GM12864 (cell line): ENCODE measurements around the gene DDX52.

Experiments
- DNase-seq: peaks from one replicate; pipeline ENCODE4 v3.0.0-alpha.2; 2011; ENCODE audit warnings: low read depth
- H3K4me3 ChIP-seq: 2 replicates; pipeline ENCODE4 v1.5.1; 2011; ENCODE audit warnings: mild to moderate bottlenecking, low read depth, low read length, control low read depth
- CTCF ChIP-seq: IDR thresholded peaks from 2 replicates; pipeline ENCODE4 v1.5.1; 2011; ENCODE audit warnings: low read depth, mild to moderate bottlenecking, moderate library complexity, low read length, control low read depth, inconsistent platforms; ENCODE audit errors: missing control alignments

The DDX52 gene

GRCh38 chr17:37671028-37671823 is 28.0 kb upstream of the DDX52 start:
- no peak overlapping the region for H3K4me3 ChIP-seq
- no peak for DNase-seq
- TF ChIP-seq CTCF = no peak

GRCh38 chr17:37667039-37667438 is 23.8 kb upstream of the DDX52 start:
- H3K4me3 ChIP-seq = no peak overlapping the region
- DNase-seq = no peak
- TF ChIP-seq CTCF = no peak

GRCh38 chr17:37664214-37664613 is 21.0 kb upstream of the DDX52 start:
- TF ChIP-seq CTCF = no peak
- DNase-seq = no peak
- H3K4me3 ChIP-seq = no peak overlapping the region

- H3K4me3 ChIP-seq = no peak overlapping the region
- TF ChIP-seq CTCF = no peak
These were observed 19.1 kb upstream of the DDX52 start for GRCh38 chr17:37662353-37662752.

GRCh38 chr17:37661400-37662014 is 18.3 kb upstream of the DDX52 start:
- DNase-seq = no peak
- no peak overlapping the region for H3K4me3 ChIP-seq
- TF ChIP-seq CTCF = peak; percentile 17

More at GRCh38 chr17:37662353-37662752, 19.1 kb upstream of the DDX52 start:
- no peak for DNase-seq

GRCh38 chr17:37659925-37660324 is 16.7 kb upstream of the DDX52 start:
- TF ChIP-seq CTCF = no peak
- no peak for DNase-seq
- H3K4me3 ChIP-seq = no peak overlapping the region
